Measurements from ENCODE around the gene ANO1. TPM values are rescaled to one million over a fixed set of nuclear protein-coding genes. Genes with fewer than 3 reads are reported as not detected.

ANO1 gene
- total RNA-seq, 1 experiment from 2014 or later: 184 TPM

GRCh38 chr11:70226967-70227366 is 148.8 kb downstream of the ANO1 start:
- no peaks in the 10 kb centered on the region for H3K9me3 ChIP-seq (ENCODE audit: low read length)
- DNase-seq (peak; percentile 33), ATAC-seq (no peak)
- CTCF ChIA-PET: no interaction called here
- no peaks in the 10 kb centered on the region for H4K20me1 ChIP-seq (ENCODE audit: low read length)
- H3K4me3 ChIP-seq (ENCODE audit: low read length): no peak overlapping the region
- TF ChIP-seq EZH2phosphoT487 (IDR thresholded peaks at IDR 0.05; ENCODE audit: borderline replicate concordance, low read length): no peak
- TF ChIP-seq, protein P1, sequence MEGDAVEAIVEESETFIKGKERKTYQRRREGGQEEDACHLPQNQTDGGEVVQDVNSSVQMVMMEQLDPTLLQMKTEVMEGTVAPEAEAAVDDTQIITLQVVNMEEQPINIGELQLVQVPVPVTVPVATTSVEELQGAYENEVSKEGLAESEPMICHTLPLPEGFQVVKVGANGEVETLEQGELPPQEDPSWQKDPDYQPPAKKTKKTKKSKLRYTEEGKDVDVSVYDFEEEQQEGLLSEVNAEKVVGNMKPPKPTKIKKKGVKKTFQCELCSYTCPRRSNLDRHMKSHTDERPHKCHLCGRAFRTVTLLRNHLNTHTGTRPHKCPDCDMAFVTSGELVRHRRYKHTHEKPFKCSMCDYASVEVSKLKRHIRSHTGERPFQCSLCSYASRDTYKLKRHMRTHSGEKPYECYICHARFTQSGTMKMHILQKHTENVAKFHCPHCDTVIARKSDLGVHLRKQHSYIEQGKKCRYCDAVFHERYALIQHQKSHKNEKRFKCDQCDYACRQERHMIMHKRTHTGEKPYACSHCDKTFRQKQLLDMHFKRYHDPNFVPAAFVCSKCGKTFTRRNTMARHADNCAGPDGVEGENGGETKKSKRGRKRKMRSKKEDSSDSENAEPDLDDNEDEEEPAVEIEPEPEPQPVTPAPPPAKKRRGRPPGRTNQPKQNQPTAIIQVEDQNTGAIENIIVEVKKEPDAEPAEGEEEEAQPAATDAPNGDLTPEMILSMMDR (conservative IDR thresholded peaks at IDR 0.05; ENCODE audit: low read depth, low read length): peak; percentile 63
- no peaks in the 10 kb centered on the region for H3K36me3 ChIP-seq (ENCODE audit: low read depth, low read length)
- no peak overlapping the region for H3K9ac ChIP-seq (ENCODE audit: low read length)
- H3K4me1 ChIP-seq (ENCODE audit: insufficient read depth, low read length): no peaks in the 10 kb centered on the region
- H2AFZ ChIP-seq (ENCODE audit: low read length): no peak overlapping the region
- H3F3A ChIP-seq (ENCODE audit: low read length, unreplicated experiment): no peaks in the 10 kb centered on the region
- intact Hi-C loops (cut with micrococcal nuclease): no loop called here
- no peaks in the 10 kb centered on the region for H3K9me2 ChIP-seq (replicated peaks; ENCODE audit: low read length)
- H3K4me2 ChIP-seq (ENCODE audit: low read length): no peak overlapping the region
- H3K27me3 ChIP-seq (ENCODE audit: low read length): no peaks in the 10 kb centered on the region
- POLR2A ChIA-PET (ENCODE audit: unreplicated experiment): no interaction called here
- no peaks in the 10 kb centered on the region for H3K79me2 ChIP-seq (ENCODE audit: low read length)
- no peak overlapping the region for H3K27ac ChIP-seq (ENCODE audit: low read length)
- BruUV-seq (replicated peaks): no TSS peak

GRCh38 chr11:70229737-70230136 is 151.6 kb downstream of the ANO1 start:
- Histone ChIP-seq H3K36me3 (ENCODE audit: low read depth, low read length) (no peaks in the 10 kb centered on the region), H3K9me2 (replicated peaks; ENCODE audit: low read length) (no peaks in the 10 kb centered on the region), H3K4me1 (ENCODE audit: insufficient read depth, low read length) (peaks cover 13% of the 10 kb centered on the region), H3F3A (ENCODE audit: low read length, unreplicated experiment) (no peaks in the 10 kb centered on the region), H3K79me2 (ENCODE audit: low read length) (no peaks in the 10 kb centered on the region), H3K27ac (ENCODE audit: low read length) (no peak overlapping the region), H3K4me3 (ENCODE audit: low read length) (no peak overlapping the region), H3K27me3 (ENCODE audit: low read length) (no peaks in the 10 kb centered on the region), H2AFZ (ENCODE audit: low read length) (no peak overlapping the region), H4K20me1 (ENCODE audit: low read length) (no peaks in the 10 kb centered on the region), H3K9ac (ENCODE audit: low read length) (no peak overlapping the region), H3K4me2 (ENCODE audit: low read length) (no peak overlapping the region), H3K9me3 (ENCODE audit: low read length) (no peaks in the 10 kb centered on the region)
- ATAC-seq (no peak), DNase-seq (no peak)
- ChIA-PET CTCF (no interaction called here), POLR2A (ENCODE audit: unreplicated experiment) (no interaction called here)
- intact Hi-C loops (cut with micrococcal nuclease): no loop called here
- no peak for TF ChIP-seq EZH2phosphoT487 (IDR thresholded peaks at IDR 0.05; ENCODE audit: borderline replicate concordance, low read length)
- TF ChIP-seq EZH2 (IDR thresholded peaks at IDR 0.05; ENCODE audit: low read length, unreplicated experiment): no peak
- TF ChIP-seq, protein P1 (conservative IDR thresholded peaks at IDR 0.05; ENCODE audit: low read depth, low read length): no peak
- no TSS peak for BruUV-seq (replicated peaks)

DNA sequence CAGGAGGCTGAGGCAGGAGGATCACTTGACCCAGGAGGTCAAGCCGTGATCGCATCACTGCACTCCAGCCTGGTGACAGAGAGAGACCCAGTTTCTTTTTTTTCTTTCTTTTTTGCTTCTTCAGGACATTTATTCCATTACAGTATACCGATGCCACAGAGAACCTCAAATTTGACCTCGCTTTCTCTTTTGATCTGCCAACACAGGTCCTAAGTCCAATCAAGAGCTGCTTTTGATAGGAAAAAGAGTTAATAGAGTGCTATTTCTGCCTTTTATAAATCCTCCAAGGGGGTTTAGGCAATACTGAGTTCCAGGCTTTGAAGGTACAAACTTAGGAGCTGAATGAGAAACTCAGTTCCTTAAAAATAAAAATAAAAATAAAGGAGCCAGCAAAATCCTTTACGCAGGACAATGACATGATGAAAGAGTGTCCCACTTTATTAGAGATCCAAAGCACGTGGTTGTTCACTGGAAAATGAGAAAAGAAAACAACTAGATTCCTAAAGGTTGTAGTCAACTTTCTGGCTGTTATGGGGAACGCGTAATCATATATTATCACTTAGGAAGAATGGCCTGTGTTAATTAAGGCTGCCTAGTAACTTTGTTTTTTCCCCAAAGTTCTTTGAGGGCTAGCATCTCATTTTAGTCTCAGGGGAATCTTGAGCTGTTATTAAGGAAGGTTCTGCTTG is 152.2 kb downstream of the ANO1 start:
- Histone ChIP-seq H3K9ac (ENCODE audit: low read length) (no peak overlapping the region), H3K79me2 (ENCODE audit: low read length) (no peaks in the 10 kb centered on the region), H3K36me3 (ENCODE audit: low read depth, low read length) (no peaks in the 10 kb centered on the region), H3K4me1 (ENCODE audit: insufficient read depth, low read length) (peaks cover 13% of the 10 kb centered on the region), H3K4me3 (ENCODE audit: low read length) (no peak overlapping the region), H3K4me2 (ENCODE audit: low read length) (no peak overlapping the region), H2AFZ (ENCODE audit: low read length) (no peak overlapping the region), H4K20me1 (ENCODE audit: low read length) (no peaks in the 10 kb centered on the region), H3K9me2 (replicated peaks; ENCODE audit: low read length) (no peaks in the 10 kb centered on the region), H3K27me3 (ENCODE audit: low read length) (no peaks in the 10 kb centered on the region), H3F3A (ENCODE audit: low read length, unreplicated experiment) (no peaks in the 10 kb centered on the region), H3K9me3 (ENCODE audit: low read length) (no peaks in the 10 kb centered on the region), H3K27ac (ENCODE audit: low read length) (no peak overlapping the region)
- TF ChIP-seq, protein P1 (conservative IDR thresholded peaks at IDR 0.05; ENCODE audit: low read depth, low read length): no peak
- TF ChIP-seq EZH2 (IDR thresholded peaks at IDR 0.05; ENCODE audit: low read length, unreplicated experiment) (no peak), EZH2phosphoT487 (IDR thresholded peaks at IDR 0.05; ENCODE audit: borderline replicate concordance, low read length) (no peak)
- intact Hi-C loops (cut with micrococcal nuclease): no loop called here
- POLR2A ChIA-PET (ENCODE audit: unreplicated experiment): no interaction called here
- CTCF ChIA-PET: no interaction called here
- no peak for ATAC-seq
- no TSS peak for BruUV-seq (replicated peaks)
- no peak for DNase-seq

Data from PC-3 (cell line).